GM12878 (cell line): Measurements from ENCODE around the gene MTMR6. TPM values are rescaled to one million over a fixed set of nuclear protein-coding genes. Genes with fewer than 3 reads are reported as not detected.
"Not testable (repeated sequence)": the region's sequence is repeated elsewhere in the genome, so short reads cannot be mapped to it uniquely, and the experiment has no call there.

Source experiments
- ATAC-seq: fragments of 200-7000 bp; cut with Tn5 transposase; 3 replicates; pipeline ENCODE4 v1.9.1; 2020; ENCODE audit warnings: mild to moderate bottlenecking, moderate library complexity
- BruUV-seq: library from RNA; stranded (reverse); fragments of 400-500 nt; replicated peaks from 2 replicates; lab custom pipeline; 2021; lab: Mats Ljungman, UMichigan
- CTCF ChIA-PET: fragments of 300-600 bp; sonication (Branson Sonifier 250); formaldehyde crosslinking; extraction: SDS; loops from one replicate; lab custom pipeline; 2021; ENCODE audit warnings: inconsistent platforms; lab: Yijun Ruan, JAX
- POLR2A ChIA-PET: fragments of 350-600 bp; formaldehyde crosslinking; extraction: SDS; loops from one replicate; lab custom pipeline; 2021; ENCODE audit warnings: inconsistent platforms; lab: Charles Lee
- RAD21 ChIA-PET: fragments of 300-600 bp; sonication (Branson Sonifier 250); formaldehyde crosslinking; loops from one replicate; lab custom pipeline; 2023; ENCODE audit warnings: antibody characterized with exemption; ENCODE audit not compliant: unreplicated experiment; lab: Charles Lee
- SMC1A ChIA-PET: fragments of 300-600 bp; sonication (Branson Sonifier 250); formaldehyde crosslinking; loops from one replicate; lab custom pipeline; 2023; ENCODE audit not compliant: unreplicated experiment, uncharacterized antibody; lab: Charles Lee
- DNase-seq: peaks from one replicate; pipeline ENCODE4 v3.0.0-alpha.2; 2011; ENCODE audit warnings: low read depth, low spot score
- FAIRE-seq: peaks from 3 replicates; lab custom pipeline; 2011; peaks lifted over from hg19 to GRCh38; lab: Jason Lieb, UNC
- H2AFZ ChIP-seq: 2 replicates; pipeline ENCODE4 v1.6.0; 2011; ENCODE audit warnings: low read depth, low read length, control low read depth; ENCODE audit not compliant: control insufficient read depth
- H3K27ac ChIP-seq: 2 replicates; pipeline ENCODE4 v1.5.1; 2011; ENCODE audit warnings: control low read depth; ENCODE audit not compliant: control insufficient read depth, insufficient read depth
- H3K27me3 ChIP-seq, 2 experiments: replicated peaks in 1 of 2; 2 replicates each; pipeline versions ENCODE4 v1.6.0 to v1.6.1; 2011; ENCODE audit warnings: low read length in 1 of 2; ENCODE audit not compliant: control insufficient read depth in 2 of 2, insufficient read depth in 2 of 2
- H3K36me3 ChIP-seq, 2 experiments: 2 replicates each; pipeline ENCODE4 v1.5.1; 2011; ENCODE audit warnings: low read length in 1 of 2; ENCODE audit not compliant: control insufficient read depth in 2 of 2, insufficient read depth in 2 of 2
- H3K4me1 ChIP-seq: 2 replicates; pipeline ENCODE4 v1.6.1; 2011; ENCODE audit warnings: mild to moderate bottlenecking, low read length, moderate library complexity, mixed read lengths; ENCODE audit not compliant: control insufficient read depth, insufficient read depth
- H3K4me2 ChIP-seq: 2 replicates; pipeline ENCODE4 v1.6.0; 2011; ENCODE audit warnings: control low read depth; ENCODE audit not compliant: control insufficient read depth, insufficient read depth
- H3K4me3 ChIP-seq: fragments of 200-600 bp; sonication (generic); 2 replicates; pipeline ENCODE4 v1.5.1; 2016
- H3K79me2 ChIP-seq: 2 replicates; pipeline ENCODE4 v1.6.0; 2011; ENCODE audit warnings: low read length; ENCODE audit not compliant: control insufficient read depth, insufficient read depth
- H3K9ac ChIP-seq: 2 replicates; pipeline ENCODE4 v1.8.0; 2011; ENCODE audit warnings: low read length, control low read depth, mixed read lengths; ENCODE audit not compliant: control insufficient read depth, insufficient read depth
- H3K9me3 ChIP-seq: replicated peaks from 3 replicates; pipeline ENCODE4 v1.5.1; 2011; ENCODE audit warnings: mild to moderate bottlenecking, low read length; ENCODE audit not compliant: control insufficient read depth, insufficient read depth
- H4K20me1 ChIP-seq: 2 replicates; pipeline ENCODE4 v1.6.0; 2011; ENCODE audit not compliant: control insufficient read depth, insufficient read depth
- CBX3 ChIP-seq: fragments of 200-600 bp; sonication (generic); IDR thresholded peaks from 2 replicates; pipeline ENCODE4 v1.6.1; 2016; ENCODE audit warnings: low read depth, borderline replicate concordance
- IKZF1 ChIP-seq: fragments of 450-650 bp; conservative IDR thresholded peaks from 2 replicates; pipeline ENCODE4 v1.6.1; 2017; ENCODE audit warnings: antibody characterized with exemption, mild to moderate bottlenecking
- WGBS: methylation state at CpG from one replicate; pipeline ENCODE4 v1.1.6; 2016; ENCODE audit warnings: low lambda C conversion rate; ENCODE audit not compliant: insufficient replicate concordance, insufficient coverage; ENCODE audit errors: missing lambda C conversion rate; 5-methylcytosine and 5-hydroxymethylcytosine counted together
- in situ Hi-C: fragments of 300-500 bp; cut with MboI; formaldehyde crosslinking; loops from 9 replicates; pipeline ENCODE4 v1.14.3; 2018; ENCODE audit warnings: mixed read lengths
- intact Hi-C: fragments of 100-400 bp; cut with micrococcal nuclease; formaldehyde crosslinking; loops from one replicate; pipeline ENCODE4 v1.14.2; 2022; ENCODE audit not compliant: unreplicated experiment
- polyA plus RNA-seq, 11 experiments: library from polyadenylated mRNA; depleted of rRNA in 4 of 11; unstranded in 6 of 11; stranded (reverse) in 5 of 11; fragments of >200 nt; fragmentation: Nextera tagmentation in 4 of 11; fragmentation: Illumina TruSeq in 1 of 11; extraction: Ambion mirVana in 4 of 11; extraction: Trizol in 1 of 11; gene quantifications; 1 replicate in 1 of 11; 2 replicates in 10 of 11; pipeline versions ENCODE4 v1.2.1 to v1.2.3, GENCODE V29; 2011 to 2016; ENCODE audit warnings: inconsistent platforms in 2 of 11, missing spikeins in 2 of 11, low read depth in 1 of 11
- total RNA-seq, 4 experiments: library from RNA; depleted of rRNA in 3 of 4; stranded (reverse); fragments of >200 nt in 3 of 4; fragmentation: Illumina TruSeq in 1 of 4; extraction: Trizol in 1 of 4; gene quantifications; 2 replicates each; pipeline versions ENCODE4 v1.2.1 to v1.2.3, GENCODE V29; 2013 to 2021
- TF ChIP-seq, protein P1 (sequence below): fragments of 450-650 bp; IDR thresholded peaks from 2 replicates; pipeline ENCODE4 v1.6.1; 2017; ENCODE audit warnings: antibody characterized with exemption, mild to moderate bottlenecking, moderate library complexity

The MTMR6 gene
- total and polyA plus RNA-seq, 10 of the 15 experiments (the other 5 are each of a cell fraction or from before 2014, with no cell fraction given) = 9.8 to 24.2 (median 16.0) TPM

DNA sequence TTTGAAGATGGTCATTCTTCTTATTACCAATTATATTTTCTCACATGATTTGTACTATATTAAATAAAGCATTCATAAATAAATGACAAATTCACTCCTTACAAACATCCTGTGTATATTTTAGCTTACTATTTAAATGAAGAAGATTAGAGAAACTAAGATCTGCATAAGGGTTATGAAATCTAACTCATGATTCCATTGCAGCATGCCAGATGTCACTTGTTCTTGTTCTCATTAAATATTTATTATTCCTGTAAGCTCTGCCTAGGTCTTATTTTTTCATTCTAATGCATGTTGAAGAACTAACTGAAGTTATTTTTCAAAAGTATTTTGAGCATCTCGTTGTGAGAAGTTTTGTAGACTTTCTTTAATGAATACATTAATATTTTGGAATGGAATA, 32.5 kb upstream of the MTMR6 start (continued):
- TF ChIP-seq, protein P1, sequence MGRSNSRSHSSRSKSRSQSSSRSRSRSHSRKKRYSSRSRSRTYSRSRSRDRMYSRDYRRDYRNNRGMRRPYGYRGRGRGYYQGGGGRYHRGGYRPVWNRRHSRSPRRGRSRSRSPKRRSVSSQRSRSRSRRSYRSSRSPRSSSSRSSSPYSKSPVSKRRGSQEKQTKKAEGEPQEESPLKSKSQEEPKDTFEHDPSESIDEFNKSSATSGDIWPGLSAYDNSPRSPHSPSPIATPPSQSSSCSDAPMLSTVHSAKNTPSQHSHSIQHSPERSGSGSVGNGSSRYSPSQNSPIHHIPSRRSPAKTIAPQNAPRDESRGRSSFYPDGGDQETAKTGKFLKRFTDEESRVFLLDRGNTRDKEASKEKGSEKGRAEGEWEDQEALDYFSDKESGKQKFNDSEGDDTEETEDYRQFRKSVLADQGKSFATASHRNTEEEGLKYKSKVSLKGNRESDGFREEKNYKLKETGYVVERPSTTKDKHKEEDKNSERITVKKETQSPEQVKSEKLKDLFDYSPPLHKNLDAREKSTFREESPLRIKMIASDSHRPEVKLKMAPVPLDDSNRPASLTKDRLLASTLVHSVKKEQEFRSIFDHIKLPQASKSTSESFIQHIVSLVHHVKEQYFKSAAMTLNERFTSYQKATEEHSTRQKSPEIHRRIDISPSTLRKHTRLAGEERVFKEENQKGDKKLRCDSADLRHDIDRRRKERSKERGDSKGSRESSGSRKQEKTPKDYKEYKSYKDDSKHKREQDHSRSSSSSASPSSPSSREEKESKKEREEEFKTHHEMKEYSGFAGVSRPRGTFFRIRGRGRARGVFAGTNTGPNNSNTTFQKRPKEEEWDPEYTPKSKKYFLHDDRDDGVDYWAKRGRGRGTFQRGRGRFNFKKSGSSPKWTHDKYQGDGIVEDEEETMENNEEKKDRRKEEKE = no peak
- TF ChIP-seq CBX3 (no peak), IKZF1 (no peak)

DNA sequence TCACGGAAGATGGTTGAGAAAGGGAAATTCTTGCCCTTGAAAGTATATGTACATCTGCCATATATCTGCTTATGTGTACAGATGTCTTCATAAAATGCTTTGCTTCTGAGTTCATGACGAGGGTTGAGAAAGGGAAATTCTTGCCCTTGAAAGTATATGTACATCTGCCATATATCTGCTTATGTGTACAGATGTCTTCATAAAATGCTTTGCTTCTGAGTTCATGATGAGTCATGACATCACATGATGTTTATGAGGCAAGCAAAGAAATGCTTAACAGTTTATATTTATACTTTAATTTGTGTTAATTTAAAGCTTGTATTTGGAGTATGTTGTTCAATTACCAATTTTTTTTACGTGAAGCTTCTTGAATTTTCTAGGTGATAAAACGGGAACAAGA, 31.7 kb upstream of the MTMR6 start:
- WGBS = 81% methylated on average over 4 of the region's 4 CpGs
- not testable (repeated sequence) for FAIRE-seq

More for the DNA sequence above, 31.7 kb upstream of the MTMR6 start:
- H3K79me2 ChIP-seq, CTCF ChIA-PET, in situ Hi-C loops, H3K4me2 ChIP-seq, H3K4me1 ChIP-seq, H3K27ac ChIP-seq, H3K27me3 ChIP-seq, ATAC-seq, H4K20me1 ChIP-seq, intact Hi-C loops, H3K4me3 ChIP-seq, H2AFZ ChIP-seq, BruUV-seq, H3K9me3 ChIP-seq, RAD21 ChIA-PET, H3K9ac ChIP-seq, DNase-seq: not testable (repeated sequence)
- POLR2A ChIA-PET = interaction anchor here (0.6 kb wide), 1 partner anchor 645 kb away, joined by 7 read pairs; no protein-coding TSS in a partner anchor
- SMC1A ChIA-PET = interaction anchor here (0.6 to 1.7 kb wide), 2 partner anchors 8 to 247 kb away, joined by 4 read pairs; no protein-coding TSS in a partner anchor
- peaks cover 1 to 10% of the 10 kb centered on the region in 2 experiments; a peak in 3 of 4 replicates for H3K36me3 ChIP-seq
